Endodermal cell (in vitro differentiated cells): Measurements from ENCODE around the gene PSENEN. TPM values are rescaled to one million over a fixed set of nuclear protein-coding genes. Genes with fewer than 3 reads are reported as not detected.

Experiments used
- DNase-seq: peaks from one replicate; pipeline ENCODE4 v3.0.0-alpha.2; 2017
- H3K27ac ChIP-seq: 2 replicates; pipeline ENCODE4 v1.5.1; 2013; ENCODE audit warnings: mild to moderate bottlenecking, low read depth, low read length, moderate library complexity
- H3K27me3 ChIP-seq: 2 replicates; pipeline ENCODE4 v1.6.1; 2013; ENCODE audit warnings: mild to moderate bottlenecking, low read length, moderate library complexity; ENCODE audit not compliant: insufficient read depth, control insufficient read depth, poor library complexity, severe bottlenecking
- H3K36me3 ChIP-seq: 2 replicates; pipeline ENCODE4 v1.7.0; 2013; ENCODE audit warnings: mild to moderate bottlenecking, low read length, moderate library complexity; ENCODE audit not compliant: control insufficient read depth, insufficient read depth
- H3K4me1 ChIP-seq: one replicate; pipeline ENCODE4 v1.7.0; 2013; ENCODE audit warnings: low read length; ENCODE audit not compliant: control insufficient read depth, insufficient read depth
- H3K4me3 ChIP-seq: 2 replicates; pipeline ENCODE4 v1.5.1; 2013; ENCODE audit warnings: mild to moderate bottlenecking, low read length, moderate library complexity
- H3K9ac ChIP-seq: 2 replicates; pipeline ENCODE4 v1.6.1; 2013; ENCODE audit warnings: mild to moderate bottlenecking, low read length, moderate library complexity; ENCODE audit not compliant: poor library complexity, severe bottlenecking; ENCODE audit errors: extremely low read depth
- H3K9me3 ChIP-seq: 2 replicates; pipeline ENCODE4 v1.6.1; 2013; ENCODE audit warnings: mild to moderate bottlenecking, low read length, moderate library complexity; ENCODE audit not compliant: control insufficient read depth
- H3K27ac Mint-ChIP-seq: 2 replicates; pipeline ENCODE4 v1.8.0; 2020; ENCODE audit warnings: mixed read lengths
- H3K27me3 Mint-ChIP-seq: 2 replicates; pipeline ENCODE4 v1.8.0; 2021; ENCODE audit warnings: mild to moderate bottlenecking, mixed read lengths; ENCODE audit not compliant: insufficient read depth
- H3K36me3 Mint-ChIP-seq: 2 replicates; pipeline ENCODE4 v1.8.0; 2020; ENCODE audit warnings: low read depth, mixed read lengths
- H3K4me1 Mint-ChIP-seq: 2 replicates; pipeline ENCODE4 v1.8.0; 2020; ENCODE audit warnings: mixed read lengths
- H3K4me3 Mint-ChIP-seq: 2 replicates; pipeline ENCODE4 v1.8.0; 2020; ENCODE audit warnings: mild to moderate bottlenecking, moderate library complexity, mixed read lengths
- H3K9me3 Mint-ChIP-seq: 2 replicates; pipeline ENCODE4 v1.8.0; 2020; ENCODE audit warnings: mild to moderate bottlenecking, mixed read lengths
- CTCF ChIP-seq: fragments of 200-600 bp; sonication (generic); conservative IDR thresholded peaks from 2 replicates; pipeline ENCODE4 v1.5.0; 2021; ENCODE audit warnings: antibody characterized with exemption, mild to moderate bottlenecking
- WGBS, 2 experiments: methylation state at CpG; one replicate each; pipeline versions ENCODE4 v1.1.5 to v1.1.7; 2013; ENCODE audit warnings: missing lambda C conversion rate in 2 of 2, mixed read lengths in 1 of 2; ENCODE audit not compliant: insufficient coverage in 1 of 2, insufficient read length in 1 of 2; 5-methylcytosine and 5-hydroxymethylcytosine counted together
- total RNA-seq, 2 donors: library from RNA; stranded (reverse); fragmentation: NEBNext Ultra II Directional in 1 of 2; extraction: Animal tissue kit (Norgen Biotek cat#: 25700) in 1 of 2; gene quantifications; 2 replicates in 1 of 2; 3 replicates in 1 of 2; pipeline ENCODE4 v1.2.1, GENCODE V29; 2021

The PSENEN gene
- total RNA-seq, 2 donors from 2014 or later, result 101 to 109 TPM

DNA sequence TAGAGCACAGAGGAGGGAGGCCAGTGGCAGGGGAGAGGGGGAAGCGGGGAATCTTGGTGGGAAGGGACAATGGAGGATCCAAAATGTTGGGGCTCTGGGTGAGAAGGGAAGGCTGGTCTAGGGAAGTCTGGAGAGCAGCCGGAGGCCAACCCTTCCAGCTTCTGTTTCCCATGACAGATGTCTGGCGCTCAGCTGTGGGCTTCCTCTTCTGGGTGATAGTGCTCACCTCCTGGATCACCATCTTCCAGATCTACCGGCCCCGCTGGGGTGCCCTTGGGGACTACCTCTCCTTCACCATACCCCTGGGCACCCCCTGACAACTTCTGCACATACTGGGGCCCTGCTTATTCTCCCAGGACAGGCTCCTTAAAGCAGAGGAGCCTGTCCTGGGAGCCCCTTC is 1.1 kb downstream of the PSENEN start:
- Histone ChIP-seq H3K9ac (peak overlapping the region; percentile 99), H3K4me1 (no peaks in the 10 kb centered on the region), H3K4me3 (peak overlapping the region; percentile 98), H3K9me3 (no peaks in the 10 kb centered on the region), H3K27me3 (no peaks in the 10 kb centered on the region), H3K36me3 (peaks cover 3% of the 10 kb centered on the region), H3K27ac (no peak overlapping the region)
- no peaks in the 10 kb centered on the region for H3K27me3 Mint-ChIP-seq
- peak overlapping the region; percentile 100 for H3K27ac Mint-ChIP-seq
- H3K4me3 Mint-ChIP-seq, result peak overlapping the region; percentile 82
- DNase-seq, result no peak
- H3K4me1 Mint-ChIP-seq, result peaks cover 10% of the 10 kb centered on the region
- TF ChIP-seq CTCF, result no peak
- peaks cover 9% of the 10 kb centered on the region for H3K36me3 Mint-ChIP-seq
- H3K9me3 Mint-ChIP-seq, result no peaks in the 10 kb centered on the region
- 86 to 96% methylated on average over 4 to 5 of the region's 5 CpGs for WGBS, 2 experiments

GRCh38 chr19:35748106-35749020 is 2.9 kb downstream of the PSENEN start, which contains the start of gene LIN37:
Gene LIN37, plus strand, starts transcription at chr19:35748576. Its CDS starts 149 bp downstream, at chr19:35748725.
- peak; percentile 100 for DNase-seq
- Mint-ChIP-seq H3K36me3 (peaks cover 2% of the 10 kb centered on the region), H3K9me3 (no peaks in the 10 kb centered on the region), H3K27ac (peak within 1 kb of the TSS; percentile 95), H3K4me3 (peak within 1 kb of the TSS; percentile 91), H3K27me3 (no peaks in the 10 kb centered on the region), H3K4me1 (peaks cover 10% of the 10 kb centered on the region)
- TF ChIP-seq CTCF, result no peak
- WGBS, 2 experiments, result 3% methylated on average over 19 to 44 of the region's 45 CpGs
- Histone ChIP-seq H3K36me3 (peaks cover 6% of the 10 kb centered on the region), H3K9ac (peak within 1 kb of the TSS; percentile 65), H3K27ac (no peak within 1 kb of the TSS), H3K27me3 (no peaks in the 10 kb centered on the region), H3K9me3 (no peaks in the 10 kb centered on the region), H3K4me1 (no peaks in the 10 kb centered on the region), H3K4me3 (peak within 1 kb of the TSS; percentile 92)

DNA sequence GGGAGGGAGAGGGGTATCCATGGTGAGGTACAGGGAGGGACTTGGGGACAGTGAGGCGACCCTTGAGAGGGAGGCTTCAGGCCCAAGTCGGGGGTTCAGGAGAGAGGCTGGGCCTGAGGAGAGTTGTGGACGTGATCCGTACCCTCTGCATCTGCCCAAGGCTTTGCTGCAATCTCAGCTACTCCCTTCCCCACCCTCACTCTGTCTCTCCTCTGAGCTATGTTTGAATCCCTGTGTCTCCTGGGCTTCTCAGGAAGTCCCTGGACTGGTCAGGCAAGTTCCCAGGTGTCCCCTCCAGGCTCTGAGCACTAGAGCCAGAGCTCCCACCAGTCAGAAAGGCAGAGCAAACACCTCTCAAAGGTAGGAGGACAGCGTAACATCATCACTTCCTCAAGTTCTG is 4.7 kb downstream of the PSENEN start:
- Histone ChIP-seq H3K27ac (no peak overlapping the region), H3K9ac (no peak overlapping the region), H3K27me3 (peaks cover 4% of the 10 kb centered on the region), H3K9me3 (no peaks in the 10 kb centered on the region), H3K36me3 (peaks cover 9% of the 10 kb centered on the region), H3K4me1 (no peaks in the 10 kb centered on the region), H3K4me3 (no peak overlapping the region)
- no peak for TF ChIP-seq CTCF
- Mint-ChIP-seq H3K9me3 (no peaks in the 10 kb centered on the region), H3K4me1 (peaks cover 12% of the 10 kb centered on the region), H3K36me3 (peaks cover 2% of the 10 kb centered on the region), H3K27ac (no peak overlapping the region), H3K27me3 (peaks cover 10% of the 10 kb centered on the region), H3K4me3 (peak overlapping the region; percentile 26)
- DNase-seq, result no peak
- 85 to 95% methylated on average over 3 to 5 of the region's 5 CpGs for WGBS, 2 experiments
